SK-N-SH (cell line): ENCODE measurements around the gene DAGLA. TPM values are rescaled to one million over a fixed set of nuclear protein-coding genes. Genes with fewer than 3 reads are reported as not detected.

ENCODE experiments used
- CTCF ChIA-PET: fragments of 300-600, 350-600 bp; formaldehyde crosslinking; extraction: SDS; loops from one replicate; lab custom pipeline; 2021; lab: Yijun Ruan, JAX
- POLR2A ChIA-PET: fragments of 350-600 bp; sonication (Branson Sonifier 250); formaldehyde crosslinking; extraction: SDS; loops from one replicate; lab custom pipeline; 2020; ENCODE audit warnings: antibody characterized with exemption, inconsistent platforms; lab: Yijun Ruan, JAX
- DNase-seq: peaks from one replicate; pipeline ENCODE4 v3.0.0; 2012
- H2AFZ ChIP-seq: fragments of 200-600 bp; sonication (generic); 2 replicates; pipeline ENCODE4 v1.8.1; 2016; ENCODE audit warnings: antibody characterized with exemption, mild to moderate bottlenecking, low read depth
- H3F3A ChIP-seq: fragments of 200-600 bp; sonication (generic); replicated peaks from 2 replicates; pipeline ENCODE3; 2016; ENCODE audit warnings: antibody characterized with exemption, mild to moderate bottlenecking; ENCODE audit not compliant: insufficient read depth
- H3K27ac ChIP-seq, 2 experiments: fragments of 200-500 bp in 1 of 2; fragments of 200-600 bp in 1 of 2; sonication (Bioruptor generic) in 1 of 2; sonication (generic), shearing (Covaris generic) in 1 of 2; 2 replicates each; pipeline versions ENCODE4 v1.5.1 to v1.6.1; 2014 to 2016; ENCODE audit warnings: low read depth in 2 of 2, inconsistent platforms in 1 of 2, low read length in 1 of 2, mild to moderate bottlenecking in 1 of 2, mixed read lengths in 1 of 2
- H3K27me3 ChIP-seq: fragments of 200-600 bp; sonication (generic), shearing (Covaris generic); 2 replicates; pipeline ENCODE4 v1.6.1; 2016; ENCODE audit warnings: mixed run types; ENCODE audit not compliant: insufficient read depth
- H3K36me3 ChIP-seq, 2 experiments: fragments of 200-500 bp in 1 of 2; fragments of 200-600 bp in 1 of 2; sonication (Bioruptor generic) in 1 of 2; sonication (generic) in 1 of 2; replicated peaks in 1 of 2; 2 replicates each; pipeline versions ENCODE3 to v1.5.1; 2014 to 2016; ENCODE audit warnings: low read length in 1 of 2, mild to moderate bottlenecking in 1 of 2; ENCODE audit not compliant: insufficient read depth in 2 of 2, control insufficient read depth in 1 of 2
- H3K4me1 ChIP-seq, 2 experiments: fragments of 200-500 bp in 1 of 2; fragments of 200-600 bp in 1 of 2; sonication (Bioruptor generic) in 1 of 2; sonication (generic), shearing (Covaris generic) in 1 of 2; 2 replicates each; pipeline versions ENCODE4 v1.5.1 to v1.6.1; 2014 to 2016; ENCODE audit warnings: low read depth in 1 of 2, low read length in 1 of 2, mixed run types in 1 of 2; ENCODE audit not compliant: insufficient read depth in 2 of 2, control insufficient read depth in 1 of 2
- H3K4me2 ChIP-seq: fragments of 200-600 bp; sonication (generic), shearing (Covaris generic); 2 replicates; pipeline ENCODE4 v1.6.1; 2017; ENCODE audit warnings: mixed run types
- H3K4me3 ChIP-seq, 2 experiments: fragments of 200-500 bp in 1 of 2; fragments of 200-600 bp in 1 of 2; sonication (Bioruptor generic) in 1 of 2; sonication (generic), shearing (Covaris generic) in 1 of 2; 2 replicates each; pipeline versions ENCODE4 v1.5.1 to v1.8.1; 2014 to 2016; ENCODE audit warnings: low read depth in 2 of 2, inconsistent platforms in 1 of 2, low read length in 1 of 2, mild to moderate bottlenecking in 1 of 2, mixed read lengths in 1 of 2, moderate library complexity in 1 of 2
- H3K79me2 ChIP-seq: fragments of 200-600 bp; sonication (generic); 2 replicates; pipeline ENCODE4 v1.8.1; 2017; ENCODE audit warnings: mild to moderate bottlenecking; ENCODE audit not compliant: insufficient read depth
- H3K9ac ChIP-seq: fragments of 200-600 bp; sonication (generic); 2 replicates; pipeline ENCODE4 v1.6.1; 2017; ENCODE audit warnings: mixed run types
- H3K9me2 ChIP-seq: fragments of 200-600 bp; sonication (generic); 2 replicates; pipeline ENCODE4 v1.6.1; 2017; ENCODE audit warnings: mixed run types
- H3K9me3 ChIP-seq: fragments of 200-600 bp; sonication (generic); 2 replicates; pipeline ENCODE4 v1.6.1; 2017; ENCODE audit warnings: mixed run types, mild to moderate bottlenecking, moderate library complexity
- H4K20me1 ChIP-seq: fragments of 200-600 bp; sonication (generic); 2 replicates; pipeline ENCODE4 v1.6.1; 2017; ENCODE audit warnings: mild to moderate bottlenecking, mixed run types; ENCODE audit not compliant: insufficient read depth
- CHD2 ChIP-seq: fragments of 150-350 bp; IDR thresholded peaks from 2 replicates; pipeline ENCODE4 v1.6.1; 2018; ENCODE audit warnings: low read length; ENCODE audit not compliant: partially characterized antibody
- EP300 ChIP-seq, 2 experiments: IDR thresholded peaks; 2 replicates each; pipeline versions ENCODE4 v1.4.0 to v1.6.1; 2012; ENCODE audit warnings: borderline replicate concordance in 1 of 2, low read depth in 1 of 2, low read length in 1 of 2
- FOXJ3 ChIP-seq: sonication (generic); formaldehyde crosslinking; IDR thresholded peaks from 2 replicates; pipeline ENCODE4 v1.5.1; 2020; ENCODE audit warnings: mild to moderate bottlenecking, missing genetic modification reagents
- GABPA ChIP-seq: IDR thresholded peaks from 2 replicates; pipeline ENCODE4 v1.4.0; 2012; ENCODE audit warnings: low read depth, mild to moderate bottlenecking
- JUND ChIP-seq: IDR thresholded peaks from 2 replicates; pipeline ENCODE4 v1.4.0; 2012
- MEF2A ChIP-seq: IDR thresholded peaks from 2 replicates; pipeline ENCODE4 v1.4.0; 2012; ENCODE audit warnings: low read depth, borderline replicate concordance
- MXI1 ChIP-seq: IDR thresholded peaks from 2 replicates; pipeline ENCODE4 v1.6.1; 2012; ENCODE audit warnings: mild to moderate bottlenecking, low read depth, low read length, improper control_type of control experiment
- NFIC ChIP-seq: IDR thresholded peaks from 2 replicates; pipeline ENCODE4 v1.4.0; 2012; ENCODE audit warnings: borderline replicate concordance
- POLR2AphosphoS5 ChIP-seq: IDR thresholded peaks from 2 replicates; pipeline ENCODE4 v1.6.1; 2012; ENCODE audit warnings: low read depth, low read length
- RCOR1 ChIP-seq: fragments of 150-350 bp; IDR thresholded peaks from 2 replicates; pipeline ENCODE4 v1.6.1; 2017; ENCODE audit warnings: antibody characterized with exemption, low read length
- TAF1 ChIP-seq: IDR thresholded peaks from 2 replicates; pipeline ENCODE4 v1.6.1; 2012; ENCODE audit warnings: low read depth, mild to moderate bottlenecking, low read length, moderate library complexity, borderline replicate concordance
- TEAD4 ChIP-seq: IDR thresholded peaks from 2 replicates; pipeline ENCODE4 v1.4.0; 2012; ENCODE audit warnings: mild to moderate bottlenecking, borderline replicate concordance; ENCODE audit not compliant: insufficient read depth
- YY1 ChIP-seq: IDR thresholded peaks from 2 replicates; pipeline ENCODE4 v1.4.0; 2012; ENCODE audit warnings: low read depth, mild to moderate bottlenecking
- WGBS: methylation state at CpG from one replicate; pipeline ENCODE4 v1.1.6; 2017; ENCODE audit warnings: low lambda C conversion rate; 5-methylcytosine and 5-hydroxymethylcytosine counted together
- polyA plus RNA-seq, 3 experiments: library from polyadenylated mRNA; depleted of rRNA; stranded (reverse); fragments of >200 nt; gene quantifications; 2 replicates each; pipeline ENCODE4 v1.2.3, GENCODE V29; 2012
- TF ChIP-seq, protein P1 (sequence below): IDR thresholded peaks from 2 replicates; pipeline ENCODE4 v1.4.0; 2012; ENCODE audit warnings: low read depth, borderline replicate concordance
- TF ChIP-seq, protein P2 (sequence below): fragments of 150-350 bp; IDR thresholded peaks from 2 replicates; pipeline ENCODE4 v1.6.1; 2017; ENCODE audit warnings: antibody characterized with exemption, low read length, low read depth, borderline replicate concordance
- TF ChIP-seq, protein P3 (sequence below): IDR thresholded peaks from 2 replicates; pipeline ENCODE4 v1.4.0; 2012; ENCODE audit warnings: low read depth, borderline replicate concordance

DAGLA gene
- polyA plus RNA-seq, 1 of the 3 experiments (the other 2 are of a cell fraction) = 3.3 TPM

DNA sequence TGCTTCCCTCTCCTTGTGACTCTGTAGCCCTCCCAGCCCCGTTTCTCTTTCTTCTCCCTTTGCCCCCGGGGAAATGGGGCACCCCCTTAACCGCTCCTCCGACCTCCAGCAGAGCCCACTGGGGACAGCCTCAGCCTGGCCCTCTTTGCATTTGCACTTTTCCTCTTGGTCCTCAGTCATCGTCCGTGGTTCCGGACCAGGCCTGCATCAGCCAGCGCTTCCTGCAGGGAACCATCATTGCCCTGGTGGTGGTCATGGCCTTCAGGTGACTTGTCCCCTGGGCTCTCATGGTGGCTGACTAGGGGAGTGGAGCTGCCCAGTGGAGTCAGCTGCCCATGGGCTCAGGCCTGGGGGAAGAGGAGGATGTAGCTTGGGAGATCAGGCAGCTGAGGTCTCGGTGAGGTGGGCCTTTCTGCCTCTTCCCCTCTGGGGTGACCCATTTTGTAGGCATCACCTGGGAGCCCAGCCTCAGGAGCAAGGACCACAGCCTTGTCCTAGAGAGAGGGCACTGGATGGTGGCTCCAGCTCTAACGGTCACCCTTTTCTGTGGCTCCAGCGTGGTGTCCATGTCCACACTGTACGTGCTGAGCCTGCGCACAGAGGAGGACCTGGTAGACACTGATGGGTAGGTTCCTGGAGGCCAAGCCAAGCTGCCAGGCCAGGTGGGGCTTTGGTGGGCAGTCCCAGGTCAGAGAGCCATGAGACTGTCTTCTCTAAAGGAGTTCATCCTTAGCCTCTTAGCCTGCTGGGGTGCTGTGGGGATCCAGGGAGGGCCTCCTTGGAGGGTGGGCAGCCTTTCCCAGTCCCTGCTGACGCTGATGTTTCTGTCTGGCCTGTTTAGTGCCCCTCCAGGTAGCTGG is 99.7 kb downstream of the DAGLA start:
- Histone ChIP-seq H3K4me1 (peaks cover 0 to 31% of the 10 kb centered on the region in 2 experiments; a peak in 1 of 4 replicates), H3K9me2 (no peaks in the 10 kb centered on the region), H3K27ac (no peak overlapping the region), H4K20me1 (no peaks in the 10 kb centered on the region), H3K79me2 (no peaks in the 10 kb centered on the region), H3F3A (no peaks in the 10 kb centered on the region), H2AFZ (no peak overlapping the region), H3K27me3 (no peaks in the 10 kb centered on the region), H3K4me3 (no peak overlapping the region), H3K9me3 (no peaks in the 10 kb centered on the region), H3K36me3 (peaks cover 0 to 8% of the 10 kb centered on the region in 2 experiments), H3K9ac (no peak overlapping the region), H3K4me2 (no peak overlapping the region)
- no peak for DNase-seq
- ChIA-PET POLR2A (interaction anchor here (0.7 to 1.2 kb wide), 3 partner anchors 10 to 17 kb away, joined by 3 read pairs; no protein-coding TSS in a partner anchor), CTCF (interaction anchor here (0.7 to 10.8 kb wide), 13 partner anchors 8 to 110 kb away, joined by 3 to 78 read pairs (median 4); partner anchors contain the start of gene MYRF)
- TF ChIP-seq, protein P1, sequence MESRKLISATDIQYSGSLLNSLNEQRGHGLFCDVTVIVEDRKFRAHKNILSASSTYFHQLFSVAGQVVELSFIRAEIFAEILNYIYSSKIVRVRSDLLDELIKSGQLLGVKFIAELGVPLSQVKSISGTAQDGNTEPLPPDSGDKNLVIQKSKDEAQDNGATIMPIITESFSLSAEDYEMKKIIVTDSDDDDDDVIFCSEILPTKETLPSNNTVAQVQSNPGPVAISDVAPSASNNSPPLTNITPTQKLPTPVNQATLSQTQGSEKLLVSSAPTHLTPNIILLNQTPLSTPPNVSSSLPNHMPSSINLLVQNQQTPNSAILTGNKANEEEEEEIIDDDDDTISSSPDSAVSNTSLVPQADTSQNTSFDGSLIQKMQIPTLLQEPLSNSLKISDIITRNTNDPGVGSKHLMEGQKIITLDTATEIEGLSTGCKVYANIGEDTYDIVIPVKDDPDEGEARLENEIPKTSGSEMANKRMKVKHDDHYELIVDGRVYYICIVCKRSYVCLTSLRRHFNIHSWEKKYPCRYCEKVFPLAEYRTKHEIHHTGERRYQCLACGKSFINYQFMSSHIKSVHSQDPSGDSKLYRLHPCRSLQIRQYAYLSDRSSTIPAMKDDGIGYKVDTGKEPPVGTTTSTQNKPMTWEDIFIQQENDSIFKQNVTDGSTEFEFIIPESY = no peak
- TF ChIP-seq MXI1 (no peak), EP300 (IDR thresholded peaks at IDR 0.05; ENCODE audit: borderline replicate concordance in 1 of 2, low read depth in 1 of 2, low read length in 1 of 2) (no peak), CHD2 (no peak), FOXJ3 (CRISPR knock-in tag) (no peak), POLR2AphosphoS5 (no peak), GABPA (no peak), YY1 (no peak), MEF2A (no peak), TAF1 (no peak), RCOR1 (no peak), JUND (no peak), NFIC (no peak), TEAD4 (no peak)
- TF ChIP-seq, protein P2, sequence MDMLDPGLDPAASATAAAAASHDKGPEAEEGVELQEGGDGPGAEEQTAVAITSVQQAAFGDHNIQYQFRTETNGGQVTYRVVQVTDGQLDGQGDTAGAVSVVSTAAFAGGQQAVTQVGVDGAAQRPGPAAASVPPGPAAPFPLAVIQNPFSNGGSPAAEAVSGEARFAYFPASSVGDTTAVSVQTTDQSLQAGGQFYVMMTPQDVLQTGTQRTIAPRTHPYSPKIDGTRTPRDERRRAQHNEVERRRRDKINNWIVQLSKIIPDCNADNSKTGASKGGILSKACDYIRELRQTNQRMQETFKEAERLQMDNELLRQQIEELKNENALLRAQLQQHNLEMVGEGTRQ = no peak
- TF ChIP-seq, protein P3, sequence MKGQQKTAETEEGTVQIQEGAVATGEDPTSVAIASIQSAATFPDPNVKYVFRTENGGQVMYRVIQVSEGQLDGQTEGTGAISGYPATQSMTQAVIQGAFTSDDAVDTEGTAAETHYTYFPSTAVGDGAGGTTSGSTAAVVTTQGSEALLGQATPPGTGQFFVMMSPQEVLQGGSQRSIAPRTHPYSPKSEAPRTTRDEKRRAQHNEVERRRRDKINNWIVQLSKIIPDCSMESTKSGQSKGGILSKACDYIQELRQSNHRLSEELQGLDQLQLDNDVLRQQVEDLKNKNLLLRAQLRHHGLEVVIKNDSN = no peak
- 95% methylated on average over 13 of the region's 14 CpGs for whole genome bisulfite sequencing
